ENCODE results near the gene CDK2.

CDK2 gene

DNA sequence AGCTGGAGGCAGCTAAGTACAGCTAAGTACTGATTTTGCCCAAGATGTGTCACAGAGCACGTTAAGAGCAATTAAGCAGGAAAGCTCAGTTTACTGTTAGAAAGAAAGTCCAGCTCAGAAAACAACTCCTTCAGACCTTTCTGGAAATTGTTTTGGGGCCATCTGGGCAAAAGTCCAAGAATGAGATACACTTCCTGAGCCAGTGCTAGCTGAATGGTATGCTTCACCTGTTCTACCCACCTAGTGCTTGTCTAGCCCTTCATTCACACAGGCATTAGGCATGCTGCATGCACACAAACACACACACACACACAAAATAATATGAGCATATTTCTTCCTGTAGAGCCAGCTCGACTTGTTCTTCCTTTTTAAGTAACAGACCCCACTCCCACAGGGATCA, 47.6 kb downstream of the CDK2 start:
- DNase-seq (ENCODE audit: low spot score) = no peak

DNA sequence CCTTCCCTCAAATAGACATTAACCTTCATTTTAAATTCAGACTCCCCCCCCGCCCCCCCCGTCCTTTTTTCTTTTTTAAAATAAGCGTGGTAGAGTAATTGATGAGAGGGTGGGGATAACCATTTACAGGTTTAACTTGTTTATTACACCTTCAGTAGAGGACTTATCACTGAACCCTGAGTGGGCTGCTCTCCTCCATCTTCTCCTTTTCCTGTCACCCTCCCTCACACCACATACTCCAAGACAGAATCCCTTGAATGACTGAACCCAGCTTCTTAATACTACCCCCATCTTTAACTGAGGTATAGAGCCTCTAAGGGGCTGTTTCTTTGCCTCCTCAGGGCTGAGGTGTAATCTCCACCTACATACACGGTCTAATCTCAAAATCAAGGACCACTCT, 50.6 kb downstream of the CDK2 start:
- DNase-seq (ENCODE audit: low spot score) = no peak

DNA sequence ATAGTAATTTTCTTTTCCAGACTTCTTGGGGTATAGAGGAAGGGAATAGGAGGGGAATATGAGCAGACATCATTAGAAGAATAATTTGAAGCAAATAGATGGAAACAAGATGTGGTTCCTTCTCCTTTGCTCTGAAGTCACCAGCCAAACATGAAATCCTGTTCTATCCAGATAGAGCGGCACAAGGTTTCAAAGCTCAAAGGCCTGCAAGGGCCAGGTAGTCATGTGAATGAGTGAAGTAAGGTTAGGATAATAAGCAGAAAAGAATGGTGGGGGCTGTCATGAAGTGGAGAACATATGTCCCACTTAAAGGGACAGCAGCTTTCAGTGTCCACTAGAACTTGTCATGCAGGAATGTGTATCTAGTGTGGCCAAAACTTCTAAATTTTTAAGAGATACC, 51.7 kb downstream of the CDK2 start:
- DNase-seq (ENCODE audit: low spot score) = no peak

DNA sequence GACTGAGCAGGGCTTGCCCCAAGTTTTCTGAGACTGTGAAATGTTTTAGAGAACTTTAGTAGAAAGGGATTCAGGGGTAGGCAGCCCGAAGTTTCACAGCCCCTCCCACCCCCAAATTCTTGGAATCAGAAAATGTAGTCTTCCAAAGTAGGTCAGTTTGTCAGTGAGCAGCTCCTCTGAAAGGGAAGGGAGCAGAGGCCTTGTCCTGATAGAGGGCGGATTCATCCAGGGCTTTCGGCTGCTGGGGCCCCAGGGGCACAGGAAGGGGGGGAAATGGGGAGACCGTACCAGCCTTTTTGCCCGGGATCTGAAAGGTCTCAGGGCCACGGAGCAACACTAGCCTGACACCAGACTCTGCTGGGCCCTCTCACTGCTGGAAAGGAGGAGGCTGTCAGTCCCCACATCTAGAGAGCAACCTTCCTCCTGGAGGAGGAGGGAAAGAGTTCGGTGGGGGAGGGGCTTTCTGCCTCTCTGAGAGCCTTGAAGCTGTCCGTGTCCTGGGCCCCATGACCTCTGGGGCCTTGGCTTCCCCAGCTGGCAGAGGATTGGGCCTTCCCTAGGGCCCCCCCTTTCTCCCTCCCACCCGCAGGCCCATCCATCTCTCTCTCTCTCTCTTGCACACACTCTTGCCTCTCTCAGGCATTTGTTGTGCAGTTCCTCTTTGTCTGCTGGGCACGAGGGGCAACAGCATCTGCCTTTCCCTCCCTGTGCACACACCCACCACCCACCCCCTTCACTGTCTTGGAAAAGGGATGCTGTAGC, 54.0 kb downstream of the CDK2 start, which contains the start of gene IKZF4:
Gene IKZF4 (plus strand): TSS at position 621 of the 762 bp plus-strand sequence. CDS start 451 bp downstream, outside the sequence.
- DNase-seq (ENCODE audit: low spot score) = no peak

DNA sequence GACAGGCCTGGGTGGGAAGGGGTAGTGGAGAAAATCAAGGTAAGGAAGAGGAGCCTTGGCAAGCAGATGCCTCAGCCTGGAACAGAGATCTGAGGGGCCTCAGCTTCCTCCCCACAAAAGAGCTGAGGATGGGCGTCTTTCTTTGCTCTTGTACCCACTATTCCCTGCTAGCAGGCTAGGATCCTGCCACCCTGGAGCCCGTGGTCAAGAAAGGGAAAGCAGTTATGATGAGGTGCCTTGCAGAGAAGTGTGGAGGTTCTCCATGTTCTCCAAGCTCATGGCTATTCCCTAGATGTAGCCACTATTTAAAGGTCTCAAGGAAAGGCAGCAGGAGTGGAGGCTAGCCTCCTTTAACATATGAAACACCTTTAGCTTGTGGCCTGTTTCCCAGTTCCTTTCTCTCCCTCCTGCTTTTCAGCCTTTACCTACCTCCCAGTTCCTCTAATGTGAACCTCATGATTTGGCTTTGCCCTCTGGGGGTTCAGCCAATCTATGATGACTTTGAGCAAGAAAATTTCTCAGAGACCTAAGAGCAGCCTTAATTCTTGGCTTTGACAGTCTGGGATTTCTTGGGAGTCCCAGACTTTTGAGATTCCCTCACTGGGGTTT, 55.4 kb downstream of the CDK2 start:
- DNase-seq (ENCODE audit: low spot score) = no peak
